NCI-H345 (cell line): ENCODE data around the gene PLXND1.
"Not testable (repeated sequence)": the region's sequence is repeated elsewhere in the genome, so short reads cannot be mapped to it uniquely, and the experiment has no call there.

Source experiments
- DNase-seq: peaks from one replicate; lab custom pipeline; 2025; lab: John Stamatoyannopoulos, UW

Gene PLXND1

GRCh38 chr3:129526121-129526900, 80.2 kb downstream of the PLXND1 start:
- no peak for DNase-seq

GRCh38 chr3:129525341-129525968, 81.0 kb downstream of the PLXND1 start:
- DNase-seq: no peak

GRCh38 chr3:129524081-129524480, 82.4 kb downstream of the PLXND1 start:
- no peak for DNase-seq

- DNase-seq: no peak
Measured at GRCh38 chr3:129522953-129523352, 83.5 kb downstream of the PLXND1 start.

GRCh38 chr3:129521611-129522010, 84.9 kb downstream of the PLXND1 start:
- DNase-seq: no peak

GRCh38 chr3:129520960-129521359, 85.5 kb downstream of the PLXND1 start:
- no peak for DNase-seq

GRCh38 chr3:129519896-129520715, 86.4 kb downstream of the PLXND1 start:
- DNase-seq: no peak

- DNase-seq: no peak
Measured at GRCh38 chr3:129519449-129519848, 87.0 kb downstream of the PLXND1 start.

- DNase-seq: no peak
Measured at GRCh38 chr3:129518581-129518980, 87.9 kb downstream of the PLXND1 start.

- no peak for DNase-seq
Measured at GRCh38 chr3:129518038-129518561, 88.4 kb downstream of the PLXND1 start.

GRCh38 chr3:129517516-129517915, 89.0 kb downstream of the PLXND1 start:
- DNase-seq: no peak

- DNase-seq: not testable (repeated sequence)
Measured at GRCh38 chr3:129515821-129516432, 90.5 kb downstream of the PLXND1 start.

GRCh38 chr3:129515108-129515820, 91.2 kb downstream of the PLXND1 start:
- not testable (repeated sequence) for DNase-seq

GRCh38 chr3:129514563-129514962, 91.9 kb downstream of the PLXND1 start:
- no peak for DNase-seq

GRCh38 chr3:129514110-129514509, 92.4 kb downstream of the PLXND1 start:
- DNase-seq: no peak

- no peak for DNase-seq
Measured at GRCh38 chr3:129513705-129514104, 92.8 kb downstream of the PLXND1 start.

GRCh38 chr3:129512595-129512994, 93.9 kb downstream of the PLXND1 start:
- DNase-seq: no peak

GRCh38 chr3:129507181-129507831, 99.2 kb downstream of the PLXND1 start:
- no peak for DNase-seq

- DNase-seq: peak; percentile 32
Measured at GRCh38 chr3:129506231-129506742, 100.2 kb downstream of the PLXND1 start.

GRCh38 chr3:129505341-129505740, 101.1 kb downstream of the PLXND1 start:
- no peak for DNase-seq
